Tibial nerve (tissue), 4 donors: ENCODE measurements around the gene EFCAB11.

ENCODE experiments used
- CTCF ChIP-seq, 5 experiments: fragments of 200-600 bp in 3 of 5; fragments of 450-650 bp in 2 of 5; sonication (generic) in 3 of 5; IDR thresholded peaks; one replicate each; pipeline ENCODE4 v1.5.1; 2016 to 2019; ENCODE audit warnings: antibody characterized with exemption in 5 of 5, mild to moderate bottlenecking in 3 of 5, moderate library complexity in 2 of 5
- EP300 ChIP-seq, 2 donors: sonication (generic); formaldehyde crosslinking; IDR thresholded peaks; one replicate each; pipeline ENCODE4 v1.6.1; 2017; ENCODE audit warnings: antibody characterized with exemption in 2 of 2, mild to moderate bottlenecking in 1 of 2
- POLR2A ChIP-seq, 2 donors: fragments of 450-650 bp; IDR thresholded peaks; one replicate each; pipeline ENCODE4 v1.6.1; 2017; ENCODE audit warnings: antibody characterized with exemption in 2 of 2, mild to moderate bottlenecking in 2 of 2, moderate library complexity in 2 of 2

- TF ChIP-seq POLR2A (IDR thresholded peaks at IDR 0.05): no peak
- no peak for TF ChIP-seq CTCF (IDR thresholded peaks at IDR 0.05)
- TF ChIP-seq EP300 (IDR thresholded peaks at IDR 0.05): no peak
Observed at GRCh38 chr14:89952576-89952975, 2.0 kb downstream of the EFCAB11 start.
